ENCODE results near the gene NUP93. TPM values are rescaled to one million over a fixed set of nuclear protein-coding genes. Genes with fewer than 3 reads are reported as not detected.

NUP93 gene
- polyA plus RNA-seq, 2 of the 4 experiments (the other 2 are of a cell fraction), result 87.3 to 91.4 TPM

- ChIA-PET CTCF (interaction anchor here (1.5 kb wide), 1 partner anchor 9 kb away, joined by 4 read pairs; no protein-coding TSS in a partner anchor), POLR2A (no interaction called here)
- Histone ChIP-seq H3K4me3 (no peak overlapping the region), H3K27ac (no peak overlapping the region), H3K4me2 (no peak overlapping the region), H3K4me1 (peaks cover 38% of the 10 kb centered on the region), H3K9me3 (no peaks in the 10 kb centered on the region)
- WGBS (ENCODE audit: missing lambda C conversion rate), result 97% methylated on average over 5 of the region's 5 CpGs
- ATAC-seq, result no peak
- no peak for DNase-seq (ENCODE audit: low read depth in 1 of 2, low spot score in 1 of 2)
- FAIRE-seq, result no peak
- TF ChIP-seq EHMT2 (IDR thresholded peaks at IDR 0.05; ENCODE audit: low read depth), result no peak
- no peak for TF ChIP-seq TFCP2L1 (CRISPR knock-in tag; IDR thresholded peaks at IDR 0.05)
- no peak for TF ChIP-seq CBX8 (IDR thresholded peaks at IDR 0.05)
- TF ChIP-seq USF2 (IDR thresholded peaks at IDR 0.05), result no peak
Measured at GRCh38 chr16:56744996-56745640, 15.2 kb downstream of the NUP93 start.

GRCh38 chr16:56747486-56748045 lies 17.6 kb downstream of the NUP93 start:
- H3K9me3 ChIP-seq, result no peaks in the 10 kb centered on the region
- TF ChIP-seq RFX5 (IDR thresholded peaks at IDR 0.05), result no peak
- no peak for TF ChIP-seq MAX (IDR thresholded peaks at IDR 0.05)
- TF ChIP-seq MYC (IDR thresholded peaks at IDR 0.05; ENCODE audit: borderline replicate concordance, low read length), result no peak
- TF ChIP-seq NFE2L2 (conservative IDR thresholded peaks at IDR 0.05; ENCODE audit: low read length), result no peak
- no peak for TF ChIP-seq FOXS1 (CRISPR knock-in tag; IDR thresholded peaks at IDR 0.05)
- TF ChIP-seq CEBPB (IDR thresholded peaks at IDR 0.05), result no peak
- TF ChIP-seq ZFP36 (IDR thresholded peaks at IDR 0.05; ENCODE audit: borderline replicate concordance, partially characterized antibody), result no peak
- no peak overlapping the region for H3K4me2 ChIP-seq
- DNase-seq (ENCODE audit: low read depth in 1 of 2, low spot score in 1 of 2) (no peak), ATAC-seq (no peak), FAIRE-seq (no peak)
- H3K4me3 ChIP-seq, result no peak overlapping the region
- ChIA-PET CTCF (no interaction called here), POLR2A (no interaction called here)
- 82% methylated on average over 1 of the region's 1 CpG for WGBS (ENCODE audit: missing lambda C conversion rate)
- H3K27ac ChIP-seq, result no peak overlapping the region
- peaks cover 23% of the 10 kb centered on the region for H3K4me1 ChIP-seq

GRCh38 chr16:56748191-56748590 lies 18.3 kb downstream of the NUP93 start:
- TF ChIP-seq HOXB5 (CRISPR knock-in tag; IDR thresholded peaks at IDR 0.05) (no peak), HDAC2 (IDR thresholded peaks at IDR 0.05) (no peak), ZFP36 (IDR thresholded peaks at IDR 0.05; ENCODE audit: borderline replicate concordance, partially characterized antibody) (no peak)
- ATAC-seq (no peak), DNase-seq (ENCODE audit: low read depth in 1 of 2, low spot score in 1 of 2) (no peak), FAIRE-seq (no peak)
- Histone ChIP-seq H3K4me3 (no peak overlapping the region), H3K27ac (no peak overlapping the region), H3K4me2 (no peak overlapping the region), H3K4me1 (peaks cover 17% of the 10 kb centered on the region), H3K9me3 (no peaks in the 10 kb centered on the region)
- 91% methylated on average over 10 of the region's 10 CpGs for WGBS (ENCODE audit: missing lambda C conversion rate)
- ChIA-PET CTCF (interaction anchor here (1.0 kb wide), 1 partner anchor 30 kb away, joined by 3 read pairs; no protein-coding TSS in a partner anchor), POLR2A (no interaction called here)

GRCh38 chr16:56748826-56749225 lies 18.9 kb downstream of the NUP93 start:
- ChIA-PET CTCF (interaction anchor here (0.9 to 1.0 kb wide), 2 partner anchors 29 to 99 kb away, joined by 3 read pairs; no protein-coding TSS in a partner anchor), POLR2A (interaction anchor here (0.5 kb wide), 1 partner anchor 20 kb away, joined by 5 read pairs; no protein-coding TSS in a partner anchor)
- Histone ChIP-seq H3K9me3 (no peaks in the 10 kb centered on the region), H3K27ac (no peak overlapping the region), H3K4me1 (peaks cover 11% of the 10 kb centered on the region), H3K4me3 (no peak overlapping the region), H3K4me2 (no peak overlapping the region)
- ATAC-seq (no peak), DNase-seq (ENCODE audit: low read depth in 1 of 2, low spot score in 1 of 2) (no peak), FAIRE-seq (no peak)
- TF ChIP-seq HES2 (IDR thresholded peaks at IDR 0.05) (no peak), HOXB13 (CRISPR knock-in tag; IDR thresholded peaks at IDR 0.05; ENCODE audit: low read depth) (no peak), ELK1 (IDR thresholded peaks at IDR 0.05; ENCODE audit: low read depth, low read length) (no peak), CTCF (IDR thresholded peaks at IDR 0.05) (no peak), ZFP36 (IDR thresholded peaks at IDR 0.05; ENCODE audit: borderline replicate concordance, partially characterized antibody) (no peak), RARB (CRISPR knock-in tag; IDR thresholded peaks at IDR 0.05) (no peak), POLR2AphosphoS2 (conservative IDR thresholded peaks at IDR 0.05; ENCODE audit: low read length) (no peak)
- 78% methylated on average over 3 of the region's 3 CpGs for WGBS (ENCODE audit: missing lambda C conversion rate)
